Activated naive CD4-positive, alpha-beta T cell treated with Interleukin-2 at 50 U/mL for 16 hours (primary cell): ENCODE results near the gene CFAP74.

Experiments used
- DNase-seq: peaks from one replicate; pipeline ENCODE4 v3.0.0-alpha.2; 2020

Gene CFAP74, protein sequence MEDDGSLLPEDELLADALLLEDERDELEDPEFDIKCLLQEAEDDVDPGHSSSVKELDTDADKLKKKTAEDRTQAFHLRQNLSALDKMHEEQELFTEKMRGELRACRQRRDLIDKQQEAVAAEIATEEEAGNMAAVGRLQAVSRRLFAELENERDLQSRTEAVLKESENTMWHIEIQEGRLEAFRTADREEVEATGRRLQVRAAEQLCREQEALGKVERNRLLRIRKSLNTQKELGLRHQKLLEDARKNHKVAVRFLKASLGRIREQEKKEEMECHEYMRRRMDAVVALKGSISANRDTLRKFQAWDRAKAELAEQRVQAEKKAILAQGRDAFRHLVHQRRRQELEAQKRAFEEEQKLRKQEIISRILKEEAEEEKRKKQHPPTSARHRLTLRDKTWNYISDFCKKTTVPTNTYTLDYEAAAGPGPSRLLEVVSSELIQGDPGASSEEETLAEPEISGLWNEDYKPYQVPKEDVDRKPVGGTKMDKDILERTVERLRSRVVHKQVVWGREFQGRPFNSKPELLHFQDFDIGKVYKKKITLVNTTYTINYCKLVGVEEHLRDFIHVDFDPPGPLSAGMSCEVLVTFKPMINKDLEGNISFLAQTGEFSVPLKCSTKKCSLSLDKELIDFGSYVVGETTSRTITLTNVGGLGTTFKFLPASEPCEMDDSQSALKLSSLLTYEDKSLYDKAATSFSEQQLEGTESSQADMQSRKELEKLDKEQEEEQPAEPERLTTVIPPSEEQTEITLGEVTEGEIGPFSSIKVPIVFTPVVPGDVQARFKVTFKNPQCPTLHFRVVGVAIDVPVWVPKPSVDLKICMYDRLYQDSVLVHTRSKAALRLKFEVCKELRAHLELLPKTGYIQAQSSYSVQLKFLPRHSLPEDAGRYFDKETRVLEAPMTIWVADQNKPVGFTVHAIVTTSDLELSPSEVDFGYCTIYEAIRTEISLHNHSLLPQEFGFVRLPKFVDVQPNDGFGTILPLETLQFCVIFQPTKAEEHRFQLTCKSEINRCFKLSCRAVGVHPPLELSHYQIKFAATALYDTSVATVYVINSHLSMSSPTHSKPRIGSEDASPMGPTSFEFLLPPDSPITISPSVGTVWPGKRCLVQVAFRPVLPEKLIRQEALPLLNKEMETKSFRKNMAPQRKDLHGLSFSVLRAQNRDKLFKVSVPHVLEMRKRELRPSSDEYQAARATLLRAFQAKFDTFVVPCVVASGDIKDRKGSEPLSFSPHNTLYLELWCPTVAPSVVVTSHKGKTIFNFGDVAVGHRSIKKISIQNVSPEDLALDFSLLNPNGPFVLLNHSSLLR (N-terminal part only)

DNA sequence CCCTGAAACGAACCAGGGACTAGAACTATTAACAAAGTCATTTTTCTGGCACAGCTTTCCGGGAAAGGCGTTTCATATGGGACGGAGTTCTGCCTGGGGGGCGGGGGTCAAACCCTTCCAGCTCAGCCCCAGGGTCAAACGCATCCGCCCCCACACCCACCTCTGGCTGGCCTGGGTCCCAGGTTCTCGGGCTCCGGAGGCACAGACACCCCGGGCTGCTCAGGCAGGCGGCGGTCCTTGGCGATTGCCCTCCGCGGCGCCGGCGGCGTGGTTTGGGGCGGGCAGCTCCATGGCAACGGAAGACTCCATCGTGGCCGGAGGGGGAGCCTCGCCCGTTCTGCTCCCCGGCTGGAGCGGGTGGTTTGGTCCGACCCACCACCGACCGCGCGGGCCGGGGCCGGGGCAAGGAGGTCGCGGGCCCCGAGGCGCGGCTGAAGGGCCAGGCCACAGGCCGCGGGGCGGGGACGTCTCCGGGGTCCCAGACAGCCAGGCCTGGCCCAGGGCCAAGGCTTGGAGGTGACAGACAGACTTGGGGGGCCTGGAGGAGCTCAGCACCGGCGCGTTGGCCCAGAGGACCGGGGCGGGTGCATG is at the start of gene CFAP74:
Gene CFAP74 (minus strand): TSS at position 246 of the 591 bp plus-strand sequence. CDS start 12,830 bp downstream, outside the sequence.
- no peak for DNase-seq

DNA sequence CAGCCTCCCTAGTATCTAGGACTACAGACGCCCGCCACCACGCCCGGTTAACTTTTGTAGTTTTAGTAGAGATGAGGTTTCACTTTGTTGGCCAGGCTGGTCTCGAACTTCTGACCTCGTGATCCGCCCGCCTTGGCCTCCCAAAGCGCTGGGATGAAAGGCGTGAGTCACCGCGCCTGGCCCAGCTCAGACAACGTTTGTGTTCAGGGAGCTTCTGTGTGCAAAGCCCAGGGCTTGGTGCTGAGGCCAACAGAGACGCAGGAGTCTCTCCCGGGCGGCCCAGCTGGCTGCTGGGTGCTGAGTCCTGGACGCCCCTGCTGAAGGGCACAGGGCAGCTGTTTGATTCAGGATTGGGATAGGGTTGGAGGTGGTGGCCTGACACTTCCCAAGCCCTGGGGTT is 49.6 kb upstream of the CFAP74 start:
- no peak for DNase-seq

DNA sequence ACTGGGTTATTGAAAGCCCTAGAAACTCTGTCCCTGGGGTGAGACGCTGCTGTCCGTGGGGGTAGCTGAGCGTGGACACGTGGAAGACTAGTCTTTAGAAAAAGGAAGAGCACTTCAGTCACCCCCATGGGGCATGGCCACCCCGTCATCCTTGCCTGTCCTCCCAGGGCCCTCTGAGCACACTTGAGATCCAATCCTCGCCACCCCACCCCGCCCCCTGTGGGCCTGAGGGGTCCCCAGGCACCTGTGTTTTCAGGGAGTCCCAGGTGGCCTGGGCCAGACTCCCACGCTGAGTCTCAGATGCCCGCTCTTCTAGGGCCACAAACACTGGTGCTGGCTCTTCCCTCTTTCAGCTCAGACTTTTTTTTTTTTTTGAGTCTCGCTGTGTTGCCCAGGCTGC is 49.2 kb upstream of the CFAP74 start:
- DNase-seq: no peak

DNA sequence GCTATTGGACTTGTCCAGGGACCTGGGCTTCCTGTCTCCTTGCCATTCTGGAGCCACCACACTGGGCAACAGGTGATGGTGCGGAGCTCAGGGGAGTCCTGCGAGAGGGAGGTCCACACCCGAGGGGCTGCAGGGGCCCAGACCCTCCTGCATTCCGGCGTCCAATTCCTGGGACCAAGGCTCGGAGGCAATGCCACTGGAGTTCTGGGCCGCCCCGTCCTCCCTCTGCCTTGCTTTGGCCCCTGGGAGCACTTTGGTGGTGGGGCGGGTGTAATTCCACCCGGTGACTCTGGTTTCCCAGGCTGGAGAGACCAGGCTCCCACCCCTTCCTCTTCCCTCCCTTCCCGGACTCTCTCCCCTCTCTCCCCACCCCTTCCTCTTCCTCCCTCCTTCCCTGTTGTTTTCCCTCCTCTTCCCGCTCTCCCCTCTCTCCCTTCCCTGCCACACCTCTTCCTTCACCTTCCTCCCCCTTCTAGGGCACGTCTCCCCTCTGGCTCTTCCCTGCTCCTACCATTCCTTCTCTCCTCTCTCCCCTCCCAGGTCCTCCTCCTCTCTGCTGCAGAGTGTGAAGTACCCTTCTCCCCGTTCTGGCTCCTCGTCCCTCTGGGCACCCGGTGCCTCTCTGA is 48.6 kb upstream of the CFAP74 start:
- no peak for DNase-seq

DNA sequence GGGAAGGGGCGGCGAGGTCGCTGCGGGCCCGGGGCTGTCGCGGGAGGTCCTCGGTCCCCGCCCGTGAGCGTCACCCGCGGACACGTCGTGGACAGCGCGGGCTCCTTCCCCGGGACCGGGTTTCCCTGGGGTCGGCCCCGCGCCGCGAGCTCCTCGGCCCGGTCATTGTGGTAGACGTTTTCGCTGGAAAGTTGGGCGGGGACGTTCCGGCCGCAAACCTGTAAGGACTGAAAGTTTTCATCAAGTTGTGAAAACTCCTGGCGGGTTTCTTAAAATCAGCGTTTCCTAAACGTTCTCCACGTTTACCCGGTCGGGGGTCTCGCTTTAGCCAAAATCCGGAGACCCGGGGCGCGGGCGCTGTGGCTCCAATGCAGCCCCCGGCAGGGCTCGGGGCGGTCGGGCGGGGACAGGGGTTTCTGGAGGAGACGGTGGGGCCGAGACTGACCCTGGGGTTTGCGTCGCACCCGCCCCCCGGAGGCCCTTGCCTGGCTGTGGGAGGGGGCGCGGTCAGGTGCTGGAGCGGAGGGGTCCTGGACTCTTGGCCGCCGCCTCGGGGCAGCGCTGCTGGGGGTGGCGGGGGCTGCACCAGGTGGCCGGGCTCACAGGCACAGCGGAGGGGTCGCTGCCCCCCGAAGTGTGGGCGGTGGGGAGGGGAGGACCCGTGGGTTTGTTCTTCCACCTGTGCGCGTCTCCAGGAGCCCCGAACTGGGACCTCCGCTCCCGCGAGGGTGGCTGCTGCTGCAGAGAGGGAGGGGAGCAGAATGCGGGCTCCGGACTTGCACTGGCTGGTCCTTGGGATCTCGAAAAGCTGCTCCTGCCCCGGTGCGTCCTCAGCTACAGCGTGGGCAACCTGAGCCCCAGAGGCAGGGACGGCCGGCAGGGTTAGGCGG is 47.5 kb upstream of the CFAP74 start:
- no peak for DNase-seq

DNA sequence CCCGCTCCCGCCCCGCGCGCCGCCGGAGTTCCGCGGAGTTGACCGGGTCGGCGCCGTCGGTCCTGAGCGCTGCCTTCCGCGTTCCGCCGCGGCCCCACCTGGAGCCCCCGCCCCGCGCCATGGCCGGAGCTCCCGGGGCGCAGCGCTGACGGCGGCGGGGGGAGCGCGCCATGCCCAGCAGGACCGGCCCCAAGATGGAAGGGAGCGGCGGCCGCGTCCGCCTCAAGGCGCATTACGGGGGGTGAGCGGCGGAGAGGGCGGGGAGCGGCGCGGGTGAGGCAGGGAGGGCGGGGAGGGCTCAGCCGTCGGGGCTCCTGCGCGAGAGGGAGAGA is 46.8 kb upstream of the CFAP74 start:
- no peak for DNase-seq

DNA sequence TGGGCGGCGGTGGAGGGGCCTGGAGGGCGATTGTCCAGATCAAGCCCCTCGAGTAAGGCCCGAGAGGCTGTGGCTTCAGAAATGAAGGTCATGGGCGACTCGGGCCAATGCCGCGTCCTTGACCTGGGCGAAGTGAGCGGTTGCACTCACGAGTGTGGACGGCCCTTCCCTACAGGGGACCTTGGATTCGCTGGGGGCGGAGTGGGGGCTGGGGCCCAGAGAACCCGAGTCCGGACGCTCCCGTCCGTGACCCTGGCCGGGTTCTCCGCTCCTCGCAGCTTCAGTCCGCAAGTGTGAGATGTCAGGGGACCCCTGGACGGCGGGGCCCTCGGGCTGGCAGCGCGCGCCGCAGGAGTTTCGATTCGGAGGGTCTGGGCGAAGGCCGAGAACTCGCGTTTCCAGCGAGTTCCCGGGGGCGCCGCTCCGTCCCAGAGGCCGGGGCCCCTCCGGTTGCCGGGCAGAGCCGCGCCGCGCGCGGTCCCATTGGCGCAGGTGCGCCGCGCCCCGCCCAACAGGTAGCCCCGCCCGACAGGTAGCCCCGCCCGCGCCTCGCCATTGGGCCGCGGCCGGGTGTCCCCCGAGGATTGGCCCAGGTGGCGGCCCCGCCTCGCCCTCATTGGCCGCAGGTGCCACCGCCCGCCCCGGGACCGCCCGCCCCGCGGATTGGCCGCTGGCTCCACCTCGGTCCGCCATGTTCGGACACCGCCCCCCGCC is 46.3 kb upstream of the CFAP74 start, which contains the start of gene PRKCZ:
Gene PRKCZ (plus strand): TSS at position 694 of the 714 bp plus-strand sequence. CDS start 220 bp downstream, outside the sequence.
- DNase-seq: peak; percentile 96

DNA sequence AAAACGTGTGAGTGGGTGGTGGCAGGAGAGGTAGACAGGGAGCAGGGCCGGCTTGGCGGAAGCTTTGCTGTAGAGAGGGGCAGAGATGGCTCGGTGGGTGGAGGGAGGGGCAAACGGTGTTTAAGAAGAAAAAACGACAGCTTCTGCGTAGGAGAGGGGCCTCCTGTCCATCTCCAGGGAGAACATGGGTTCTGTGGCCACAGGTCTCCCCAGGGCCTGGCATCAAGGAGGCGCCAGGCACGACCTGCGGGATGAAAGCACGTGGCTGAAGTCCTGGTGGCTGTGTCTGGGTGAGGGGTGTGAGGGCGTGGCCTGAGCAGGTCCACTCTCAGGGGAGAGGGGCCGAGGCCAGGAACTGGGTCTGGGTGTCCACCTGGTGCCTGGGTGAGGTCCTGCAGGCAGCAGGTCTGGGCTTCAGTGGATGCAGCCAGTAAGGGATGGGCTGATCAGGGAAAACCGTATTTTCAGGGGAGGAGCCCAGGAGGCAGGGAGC is 45.7 kb upstream of the CFAP74 start:
- DNase-seq: no peak

DNA sequence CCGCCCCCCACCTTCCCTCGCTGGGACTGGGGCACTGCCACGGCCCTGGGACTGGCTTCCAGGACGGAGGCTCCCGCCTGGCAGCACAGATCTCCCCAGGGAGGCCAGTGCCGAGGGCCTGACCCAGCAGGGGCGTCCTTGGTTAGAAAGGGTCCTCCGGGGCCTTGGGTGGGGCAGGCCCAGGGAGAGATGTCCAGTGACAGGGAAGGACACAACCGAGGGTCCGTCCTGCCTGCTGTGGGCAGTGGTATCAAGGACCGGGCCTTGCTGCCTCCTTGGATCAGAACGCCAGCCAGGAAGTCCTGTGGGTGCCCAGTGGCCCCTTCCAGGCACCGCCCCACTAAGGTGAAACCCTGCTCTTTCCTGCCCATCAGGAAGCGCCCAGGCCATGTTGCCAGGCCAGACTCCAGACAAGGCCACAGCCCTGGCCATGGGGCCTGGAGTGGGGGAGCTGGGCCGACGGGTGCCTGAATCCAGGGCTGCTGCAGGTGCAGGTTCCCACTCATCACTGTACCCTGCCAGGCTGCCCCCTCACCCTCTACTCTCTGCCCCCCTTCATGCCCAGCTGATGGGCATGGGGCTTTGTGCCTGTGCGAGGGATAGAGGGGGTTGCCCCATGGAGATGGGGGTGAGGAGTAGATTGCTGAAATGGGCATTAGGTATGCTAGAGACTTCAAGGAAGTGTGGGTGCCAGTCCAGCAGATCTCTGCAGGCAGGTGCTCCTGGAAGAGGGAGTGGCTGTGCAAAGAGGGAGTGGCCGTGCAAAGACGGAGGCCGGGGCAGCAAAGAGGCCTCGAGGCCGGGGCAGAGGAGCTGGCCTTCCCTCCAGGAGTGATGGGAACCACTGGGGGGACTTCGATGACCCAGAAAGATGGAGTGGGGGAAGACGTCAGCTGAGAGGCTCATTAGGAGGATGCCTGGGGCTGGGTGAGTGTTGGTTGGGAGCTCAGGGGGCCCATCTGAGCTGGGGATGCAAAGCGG is 44.5 kb upstream of the CFAP74 start:
- no peak for DNase-seq

DNA sequence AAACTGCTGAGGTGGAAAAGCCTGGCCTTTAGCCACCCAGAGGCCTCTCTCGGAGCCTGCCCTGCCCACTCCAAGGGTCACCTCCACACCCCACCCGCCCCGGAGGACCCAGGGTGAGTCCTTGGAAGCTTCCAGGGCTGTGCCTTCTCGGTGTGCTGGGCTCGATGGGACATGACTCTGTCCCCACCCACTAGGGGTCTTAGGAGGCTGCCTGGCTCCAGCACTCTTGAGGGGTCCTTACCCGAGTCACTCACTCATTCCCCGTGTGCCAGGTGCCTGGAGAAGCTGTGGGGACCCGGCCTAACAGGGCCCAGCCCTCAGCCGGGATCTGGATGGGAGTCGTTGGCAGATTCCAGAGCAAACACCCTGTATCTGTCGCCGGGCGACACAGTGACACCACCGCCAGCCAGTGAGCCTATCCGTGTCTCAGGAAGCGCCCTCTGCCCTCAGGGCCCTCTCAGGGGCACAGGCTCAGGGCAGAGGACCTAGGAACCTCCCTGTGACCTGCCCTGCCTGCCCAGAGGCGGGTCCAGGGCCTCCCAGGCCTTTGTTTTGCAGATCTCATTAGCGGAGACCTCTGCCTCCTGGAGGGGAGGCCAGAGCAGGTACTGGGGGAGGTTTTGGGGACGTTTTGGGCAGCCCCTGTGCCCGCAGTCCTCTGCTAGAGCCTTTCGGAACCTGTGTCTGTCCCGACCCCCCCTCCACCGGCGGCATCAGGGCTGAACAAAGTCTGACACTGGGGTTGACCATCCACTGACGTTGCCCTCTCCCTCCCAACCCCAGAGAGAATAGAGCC is 43.6 kb upstream of the CFAP74 start:
- no peak for DNase-seq

DNA sequence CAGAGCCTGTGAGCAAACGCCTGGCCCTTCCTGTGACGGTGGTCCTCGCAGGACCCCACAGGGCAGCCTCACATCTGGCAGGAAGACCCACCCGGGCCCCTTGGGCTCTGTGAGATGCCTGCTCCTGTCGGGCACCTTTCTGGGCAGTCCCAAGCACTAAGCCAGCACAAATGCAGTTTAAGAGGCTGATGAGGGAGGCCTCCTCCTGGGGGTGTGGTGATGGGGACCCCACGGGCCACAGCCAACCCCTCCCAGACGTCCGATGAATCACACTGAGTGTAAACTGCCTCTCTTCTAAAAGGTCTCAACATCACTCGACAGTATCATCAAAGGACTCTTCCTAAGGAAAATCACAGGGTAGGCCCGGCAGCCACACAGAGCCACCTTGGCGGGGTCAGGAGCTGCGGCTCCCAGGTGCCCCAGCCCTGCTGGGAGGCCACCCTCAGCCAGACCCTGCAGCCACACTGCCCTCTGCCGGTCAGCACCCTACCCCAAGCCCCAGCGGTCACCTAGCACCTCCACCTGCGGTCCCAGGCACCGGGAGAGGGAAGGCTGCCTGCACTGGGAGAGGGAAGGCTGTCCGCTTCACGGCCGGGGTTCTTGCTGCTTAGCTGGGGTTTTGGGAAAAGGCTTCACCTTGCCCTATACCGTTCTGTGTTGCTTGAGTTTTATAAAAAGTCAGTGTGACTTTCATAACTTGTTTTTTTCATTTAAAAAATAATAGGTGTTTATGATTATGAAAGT is 42.8 kb upstream of the CFAP74 start:
- DNase-seq: peak; percentile 47

DNA sequence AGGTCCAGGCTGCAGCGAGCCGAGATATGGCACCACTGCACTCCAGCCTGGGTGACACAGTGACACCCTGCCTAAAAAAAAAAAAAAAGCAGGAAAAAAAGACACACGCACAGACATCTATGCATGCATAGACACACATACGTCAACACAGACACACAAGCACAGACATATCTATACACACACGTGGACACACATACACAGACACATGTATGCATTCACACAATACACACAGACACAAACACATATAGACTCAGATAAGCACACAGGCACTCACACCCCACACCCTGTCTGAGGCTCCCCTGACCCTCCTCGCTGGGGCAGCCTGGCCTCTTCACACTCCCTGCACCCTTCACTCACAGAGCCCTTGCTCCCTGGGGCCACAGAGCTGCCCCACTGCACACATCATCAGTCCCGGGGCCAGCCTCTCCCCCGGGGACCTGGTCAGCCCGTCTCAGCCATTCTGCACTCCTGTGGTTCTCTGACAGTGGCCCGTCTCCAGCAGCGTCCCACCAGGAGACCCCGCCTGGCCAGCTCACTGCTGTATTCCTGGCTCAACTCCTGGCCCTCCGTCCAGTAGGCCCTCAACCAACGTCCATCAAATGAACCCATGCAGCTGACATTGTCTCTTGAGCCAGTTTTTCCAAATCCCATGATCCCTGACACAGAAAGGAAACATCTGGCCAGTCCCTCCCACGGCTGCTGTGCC is 42.0 kb upstream of the CFAP74 start:
- no peak for DNase-seq

DNA sequence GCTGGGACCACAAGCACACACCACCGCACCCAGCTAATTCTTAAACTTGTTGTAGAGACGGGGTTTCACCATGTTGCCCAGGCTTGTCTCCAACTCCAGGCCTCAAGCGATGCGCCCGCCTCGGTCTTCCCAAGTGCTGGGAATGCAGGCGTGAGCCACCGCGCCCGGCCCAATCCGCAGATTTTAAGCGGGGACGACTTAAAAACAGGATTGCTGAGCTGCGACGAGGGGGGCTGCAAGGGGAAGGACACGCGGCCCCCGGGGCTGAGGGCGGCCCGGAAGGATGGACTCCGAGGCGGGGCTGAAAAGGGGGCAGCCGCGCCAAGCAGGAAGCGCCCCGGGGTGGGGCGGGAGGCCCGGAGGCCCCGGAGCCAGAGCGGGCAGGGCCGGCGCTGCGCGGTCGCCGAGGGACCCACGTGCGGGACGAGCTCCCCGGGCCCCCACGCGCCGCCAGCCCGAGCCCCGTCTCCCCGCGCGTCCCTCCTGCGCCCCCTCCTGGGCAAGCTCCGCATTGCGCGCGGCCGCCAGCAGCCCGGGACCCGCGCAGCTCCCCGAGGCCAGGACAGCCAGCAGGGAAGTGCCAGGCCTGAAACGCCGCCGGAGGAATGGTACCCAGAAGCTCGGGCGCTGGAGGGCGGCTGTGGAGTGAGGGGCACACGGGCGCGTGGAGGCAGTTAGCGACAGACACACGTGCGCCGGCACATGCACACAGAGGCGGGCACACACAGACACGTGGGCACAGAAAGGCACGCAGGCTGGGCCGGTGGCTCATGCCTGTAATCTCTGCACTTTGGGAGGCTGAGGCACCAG is 41.1 kb upstream of the CFAP74 start:
- DNase-seq: peak; percentile 85

DNA sequence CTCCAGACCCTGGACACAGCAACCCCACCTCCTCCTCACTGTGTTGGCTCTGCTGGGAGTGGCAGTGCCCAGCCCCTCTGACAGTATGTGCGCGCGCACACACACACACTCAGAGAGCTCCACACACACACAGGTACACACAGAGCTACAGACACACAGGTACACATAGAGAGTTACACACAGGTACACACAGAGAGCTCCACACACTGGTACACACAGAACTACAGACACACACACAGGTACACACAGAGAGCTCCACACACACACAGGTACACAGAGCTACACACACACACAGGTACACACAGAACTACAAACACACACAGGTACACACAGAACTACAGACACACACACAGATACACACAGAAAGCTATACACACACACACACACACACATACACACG is 40.3 kb upstream of the CFAP74 start:
- DNase-seq: no peak
